ENCODE results near the gene GRK6. TPM values are rescaled to one million over a fixed set of nuclear protein-coding genes. Genes with fewer than 3 reads are reported as not detected.

Gene GRK6
- total and polyA plus RNA-seq, 8 donors: 7.2 to 14.5 (median 11.4) TPM

DNA sequence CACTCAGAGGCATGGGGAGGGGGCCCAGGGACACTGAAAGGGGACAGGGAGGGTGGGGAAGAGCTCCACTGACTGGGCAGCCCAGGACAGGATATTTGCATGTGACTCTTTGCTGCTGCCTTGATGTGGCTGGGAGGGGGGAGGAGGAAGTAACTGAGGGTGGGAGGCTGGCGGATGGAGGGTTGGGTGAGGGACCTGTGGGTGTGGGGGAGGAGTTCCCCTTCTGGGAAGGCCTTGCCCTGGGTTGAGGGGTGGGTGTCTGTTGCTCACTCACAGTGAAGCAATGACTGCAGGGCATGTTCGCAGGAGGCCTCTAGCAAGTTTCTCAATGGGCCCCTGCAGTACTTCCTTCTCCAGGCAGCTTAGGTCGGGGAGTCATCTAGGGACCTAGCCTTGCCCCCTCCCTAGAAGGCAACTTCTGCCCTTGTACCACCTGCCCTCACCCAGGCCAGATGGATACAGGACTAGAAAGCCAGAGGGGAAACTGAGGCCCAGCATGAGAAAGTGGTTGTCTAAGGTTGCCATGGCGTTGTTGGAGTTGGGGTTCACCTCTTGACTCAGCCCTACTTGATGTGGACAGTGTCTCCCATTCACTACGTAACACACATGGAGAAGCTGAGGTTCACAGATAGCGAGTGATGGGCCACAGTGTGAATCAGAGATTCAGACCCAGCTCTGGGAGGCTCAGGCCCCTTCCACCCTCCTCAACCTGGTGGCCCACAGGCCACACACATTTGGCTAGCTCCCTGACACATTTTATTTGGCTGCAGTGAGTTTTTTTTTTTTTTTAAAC, 3.0 kb downstream of the GRK6 start:
- peak overlapping the region in 2 of 4 donors; percentile 30 to 35 for H3K27ac ChIP-seq
- WGBS, 2 donors: 93 to 94% methylated on average over 6 of the region's 6 CpGs
- H3K4me1 ChIP-seq: peaks cover 0 to 13% (median 4%) of the 10 kb centered on the region in 3 donors
- peaks cover 2 to 23% (median 9%) of the 10 kb centered on the region in 3 donors for H3K36me3 ChIP-seq
- ATAC-seq: no peak
- intact Hi-C loops (cut with DNase I): no loop called here
- TF ChIP-seq, protein P1, sequence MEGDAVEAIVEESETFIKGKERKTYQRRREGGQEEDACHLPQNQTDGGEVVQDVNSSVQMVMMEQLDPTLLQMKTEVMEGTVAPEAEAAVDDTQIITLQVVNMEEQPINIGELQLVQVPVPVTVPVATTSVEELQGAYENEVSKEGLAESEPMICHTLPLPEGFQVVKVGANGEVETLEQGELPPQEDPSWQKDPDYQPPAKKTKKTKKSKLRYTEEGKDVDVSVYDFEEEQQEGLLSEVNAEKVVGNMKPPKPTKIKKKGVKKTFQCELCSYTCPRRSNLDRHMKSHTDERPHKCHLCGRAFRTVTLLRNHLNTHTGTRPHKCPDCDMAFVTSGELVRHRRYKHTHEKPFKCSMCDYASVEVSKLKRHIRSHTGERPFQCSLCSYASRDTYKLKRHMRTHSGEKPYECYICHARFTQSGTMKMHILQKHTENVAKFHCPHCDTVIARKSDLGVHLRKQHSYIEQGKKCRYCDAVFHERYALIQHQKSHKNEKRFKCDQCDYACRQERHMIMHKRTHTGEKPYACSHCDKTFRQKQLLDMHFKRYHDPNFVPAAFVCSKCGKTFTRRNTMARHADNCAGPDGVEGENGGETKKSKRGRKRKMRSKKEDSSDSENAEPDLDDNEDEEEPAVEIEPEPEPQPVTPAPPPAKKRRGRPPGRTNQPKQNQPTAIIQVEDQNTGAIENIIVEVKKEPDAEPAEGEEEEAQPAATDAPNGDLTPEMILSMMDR (IDR thresholded peaks at IDR 0.05): no peak
- H3K4me3 ChIP-seq: no peak overlapping the region
- H3K9me3 ChIP-seq: no peaks in the 10 kb centered on the region
- peak in 1 of 6 donors; percentile 70 for DNase-seq
- FAIRE-seq: no peak
- H3K27me3 ChIP-seq: no peaks in the 10 kb centered on the region

- H3K4me1 ChIP-seq: peaks cover 0 to 11% (median 4%) of the 10 kb centered on the region in 3 donors
- no peaks in the 10 kb centered on the region for H3K27me3 ChIP-seq
- FAIRE-seq (no peak), DNase-seq (peak in 2 of 6 donors; percentile 24 to 55), ATAC-seq (no peak)
- intact Hi-C loops (cut with DNase I): no loop called here
- TF ChIP-seq, protein P1 (IDR thresholded peaks at IDR 0.05): no peak
- WGBS, 2 donors: 91 to 93% methylated on average over 26 of the region's 26 CpGs
- no peak overlapping the region for H3K4me3 ChIP-seq
- H3K36me3 ChIP-seq: peaks cover 2 to 30% (median 9%) of the 10 kb centered on the region in 3 donors
- H3K27ac ChIP-seq: no peak overlapping the region
- H3K9me3 ChIP-seq: no peaks in the 10 kb centered on the region
These were observed 3.9 kb downstream of the GRK6 start for GRCh38 chr5:177430140-177430951.

- intact Hi-C loops (cut with DNase I): no loop called here
- TF ChIP-seq, protein P1 (IDR thresholded peaks at IDR 0.05): no peak
- 94 to 97% methylated on average over 7 of the region's 7 CpGs for WGBS, 2 donors
- DNase-seq (peak in 1 of 6 donors; percentile 49), FAIRE-seq (no peak), ATAC-seq (no peak)
- Histone ChIP-seq H3K27ac (no peak overlapping the region), H3K4me3 (no peak overlapping the region), H3K9me3 (no peaks in the 10 kb centered on the region), H3K36me3 (peaks cover 2 to 33% (median 9%) of the 10 kb centered on the region in 3 donors), H3K4me1 (peaks cover 0 to 7% (median 4%) of the 10 kb centered on the region in 3 donors), H3K27me3 (no peaks in the 10 kb centered on the region)
These were observed 4.5 kb downstream of the GRK6 start for GRCh38 chr5:177430972-177431316.

DNA sequence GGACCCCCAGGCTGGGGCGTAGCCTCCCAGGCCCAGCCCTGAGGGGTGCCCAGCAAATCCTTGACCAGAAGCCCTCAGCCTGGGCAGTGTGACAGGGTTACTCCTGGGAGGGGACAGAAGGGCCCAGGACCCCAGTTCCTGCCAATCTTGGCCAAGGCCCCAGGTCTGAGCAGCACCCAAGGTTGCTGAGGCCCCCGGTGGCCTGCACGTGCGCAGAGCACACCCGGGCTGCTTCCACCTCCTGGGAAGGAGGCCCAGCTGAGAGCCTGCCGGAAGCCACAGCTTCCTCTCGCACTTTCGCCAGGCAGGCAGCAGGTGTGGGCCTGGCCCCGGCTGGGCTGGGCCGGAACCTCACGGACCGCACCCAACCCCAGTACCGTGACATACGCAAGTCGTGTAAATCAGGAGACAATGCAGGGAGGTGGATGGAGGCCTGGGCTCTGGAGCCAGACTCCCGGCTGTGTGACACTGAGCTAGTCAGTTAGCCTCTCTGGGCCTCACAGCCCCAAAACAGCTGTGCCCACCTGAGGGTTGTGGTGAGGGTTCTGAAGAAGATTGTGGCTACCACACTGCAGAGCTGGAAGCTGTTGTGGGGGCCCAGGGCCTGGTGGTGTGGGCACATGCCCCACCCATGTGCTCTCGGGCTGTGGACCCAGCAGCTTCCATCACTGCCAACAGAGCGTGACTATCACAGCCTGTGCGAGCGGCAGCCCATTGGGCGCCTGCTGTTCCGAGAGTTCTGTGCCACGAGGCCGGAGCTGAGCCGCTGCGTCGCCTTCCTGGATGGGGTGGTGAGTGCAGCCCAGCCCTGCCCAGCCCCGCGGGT, 5.1 kb downstream of the GRK6 start:
- H3K27ac ChIP-seq: no peak overlapping the region
- H3K9me3 ChIP-seq: no peaks in the 10 kb centered on the region
- peaks cover 2 to 33% (median 9%) of the 10 kb centered on the region in 3 donors for H3K36me3 ChIP-seq
- no peak for FAIRE-seq
- TF ChIP-seq, protein P1 (IDR thresholded peaks at IDR 0.05): no peak
- no peak for ATAC-seq
- peak in 2 of 6 donors; percentile 56 to 72 for DNase-seq
- peaks cover 0 to 7% (median 4%) of the 10 kb centered on the region in 3 donors for H3K4me1 ChIP-seq
- 91 to 92% methylated on average over 29 of the region's 29 CpGs for WGBS, 2 donors
- no peak overlapping the region for H3K4me3 ChIP-seq
- H3K27me3 ChIP-seq: no peaks in the 10 kb centered on the region
- intact Hi-C loops (cut with DNase I): no loop called here
